Liver (tissue), 9 donors: ENCODE measurements around the gene PHYKPL. TPM values are rescaled to one million over a fixed set of nuclear protein-coding genes. Genes with fewer than 3 reads are reported as not detected.
A peak's percentile ranks its signal among the peaks of the same experiment; 100 is the strongest.

Experiments
- DNase-seq: peaks from one replicate; pipeline ENCODE4 v3.0.0-alpha.2; 2017; ENCODE audit warnings: low spot score
- H3K27ac ChIP-seq, 2 donors: one replicate each; pipeline ENCODE4 v1.7.0; 2013; ENCODE audit warnings: inconsistent platforms in 2 of 2, low read length in 2 of 2, control low read depth in 1 of 2, low read depth in 1 of 2, mild to moderate bottlenecking in 1 of 2
- H3K27me3 ChIP-seq, 4 donors: one replicate each; pipeline versions ENCODE4 v1.6.1 to v1.7.0; 2013; ENCODE audit warnings: low read length in 3 of 4, inconsistent platforms in 1 of 4, mild to moderate bottlenecking in 1 of 4, moderate library complexity in 1 of 4; ENCODE audit not compliant: control insufficient read depth in 4 of 4, insufficient read depth in 4 of 4
- H3K36me3 ChIP-seq, 4 donors: one replicate each; pipeline versions ENCODE4 v1.6.1 to v1.7.0; 2013; ENCODE audit warnings: low read length in 3 of 4, mild to moderate bottlenecking in 3 of 4, low read depth in 1 of 4, moderate library complexity in 1 of 4; ENCODE audit not compliant: control insufficient read depth in 4 of 4, insufficient read depth in 3 of 4
- H3K4me1 ChIP-seq, 4 donors: one replicate each; pipeline versions ENCODE4 v1.6.1 to v1.7.0; 2013; ENCODE audit warnings: low read length in 3 of 4, mild to moderate bottlenecking in 3 of 4, moderate library complexity in 1 of 4; ENCODE audit not compliant: control insufficient read depth in 4 of 4, insufficient read depth in 4 of 4
- H3K4me3 ChIP-seq, 3 donors: one replicate each; pipeline versions ENCODE4 v1.6.1 to v1.7.0; 2013; ENCODE audit warnings: low read length in 3 of 3, control low read depth in 1 of 3, low read depth in 1 of 3, mild to moderate bottlenecking in 1 of 3
- H3K9ac ChIP-seq, 2 donors: one replicate each; pipeline ENCODE4 v1.7.0; 2013; ENCODE audit warnings: low read length in 2 of 2, mild to moderate bottlenecking in 2 of 2, moderate library complexity in 2 of 2, control low read depth in 1 of 2, low read depth in 1 of 2
- H3K9me3 ChIP-seq, 4 donors: one replicate each; pipeline versions ENCODE4 v1.6.1 to v1.7.0; 2013; ENCODE audit warnings: low read length in 3 of 4; ENCODE audit not compliant: control insufficient read depth in 4 of 4
- ATF3 ChIP-seq: IDR thresholded peaks from 2 replicates; pipeline ENCODE4 v1.6.1; 2016; ENCODE audit warnings: antibody characterized with exemption
- EGR1 ChIP-seq, 2 donors: IDR thresholded peaks; 2 replicates each; pipeline ENCODE4 v1.6.1; 2016 to 2018; ENCODE audit warnings: antibody characterized with exemption in 2 of 2, low read depth in 2 of 2
- FOXA1 ChIP-seq: IDR thresholded peaks from 2 replicates; pipeline ENCODE4 v1.6.1; 2016; ENCODE audit warnings: antibody characterized with exemption
- FOXA2 ChIP-seq: IDR thresholded peaks from 2 replicates; pipeline ENCODE4 v1.6.1; 2016; ENCODE audit warnings: antibody characterized with exemption
- GABPA ChIP-seq, 2 donors: IDR thresholded peaks in 1 of 2; conservative IDR thresholded peaks in 1 of 2; 2 replicates each; pipeline ENCODE4 v1.6.1; 2016; ENCODE audit warnings: antibody characterized with exemption in 2 of 2, mild to moderate bottlenecking in 1 of 2, moderate library complexity in 1 of 2
- HNF4A ChIP-seq, 2 donors: conservative IDR thresholded peaks; 2 replicates each; pipeline ENCODE4 v1.6.1; 2016; ENCODE audit warnings: antibody characterized with exemption in 2 of 2, mild to moderate bottlenecking in 2 of 2
- HNF4G ChIP-seq: IDR thresholded peaks from 2 replicates; pipeline ENCODE4 v1.6.1; 2016; ENCODE audit warnings: antibody characterized with exemption
- JUND ChIP-seq, 2 donors: IDR thresholded peaks; 2 replicates each; pipeline ENCODE4 v1.6.1; 2016; ENCODE audit warnings: antibody characterized with exemption in 2 of 2
- MAX ChIP-seq: IDR thresholded peaks from 2 replicates; pipeline ENCODE4 v1.6.1; 2016; ENCODE audit warnings: antibody characterized with exemption
- NR2F2 ChIP-seq: IDR thresholded peaks from 2 replicates; pipeline ENCODE4 v1.6.1; 2016; ENCODE audit warnings: antibody characterized with exemption
- RAD21 ChIP-seq, 2 donors: IDR thresholded peaks; 2 replicates each; pipeline ENCODE4 v1.6.1; 2016; ENCODE audit warnings: antibody characterized with exemption in 2 of 2, mild to moderate bottlenecking in 2 of 2
- REST ChIP-seq: IDR thresholded peaks from 2 replicates; pipeline ENCODE4 v1.6.1; 2016; ENCODE audit warnings: antibody characterized with exemption, mild to moderate bottlenecking
- RXRA ChIP-seq, 2 donors: IDR thresholded peaks; 2 replicates each; pipeline ENCODE4 v1.6.1; 2017 to 2018; ENCODE audit warnings: antibody characterized with exemption in 2 of 2, mild to moderate bottlenecking in 1 of 2
- SP1 ChIP-seq: IDR thresholded peaks from 2 replicates; pipeline ENCODE4 v1.6.1; 2018; ENCODE audit warnings: antibody characterized with exemption, mild to moderate bottlenecking
- TAF1 ChIP-seq: conservative IDR thresholded peaks from 2 replicates; pipeline ENCODE4 v1.6.1; 2016; ENCODE audit warnings: antibody characterized with exemption, mild to moderate bottlenecking
- YY1 ChIP-seq: IDR thresholded peaks from 2 replicates; pipeline ENCODE4 v1.6.1; 2016; ENCODE audit warnings: antibody characterized with exemption, mild to moderate bottlenecking
- ZBTB33 ChIP-seq: IDR thresholded peaks from 2 replicates; pipeline ENCODE4 v1.6.1; 2016; ENCODE audit warnings: antibody characterized with exemption
- WGBS: extraction: QIAGEN DNeasy Blood & Tissue Kit; methylation state at CpG from one replicate; pipeline ENCODE4 v1.1.7; 2013; 5-methylcytosine and 5-hydroxymethylcytosine counted together
- polyA plus RNA-seq, 2 donors: library from polyadenylated mRNA; stranded (reverse) in 1 of 2; unstranded in 1 of 2; fragments of 200-250 nt in 1 of 2; fragments of >200 nt in 1 of 2; fragmentation: Nextera tagmentation in 1 of 2; extraction: Ambion mirVana in 1 of 2; gene quantifications; one replicate each; pipeline versions ENCODE4 v1.2.1 to v1.2.3, GENCODE V29; 2013 to 2015
- total RNA-seq, 2 donors: library from RNA; depleted of rRNA; stranded (reverse); fragments of >200 nt; gene quantifications; one replicate each; pipeline ENCODE4 v1.2.3, GENCODE V29; 2014
- donor health status: healthy.
- donor health status: healthy.
- donor health status: healthy.
- donor health status: healthy.
- donor health status: healthy.

The PHYKPL gene
- total and polyA plus RNA-seq, 4 donors = 25.6 to 103 (median 45.0) TPM

- TF ChIP-seq FOXA2 = no peak
- TF ChIP-seq RXRA (IDR thresholded peaks at IDR 0.05) = no peak
- no peak for TF ChIP-seq SP1
- no peak for TF ChIP-seq ZBTB33
- no peak for TF ChIP-seq HNF4G
- TF ChIP-seq TAF1 = no peak
- no peak for TF ChIP-seq EGR1 (IDR thresholded peaks at IDR 0.05; ENCODE audit: low read depth in 2 of 2)
- no peak for TF ChIP-seq NR2F2
- no peak for TF ChIP-seq JUND (IDR thresholded peaks at IDR 0.05)
- TF ChIP-seq RAD21 (IDR thresholded peaks at IDR 0.05) = no peak
- no peak for TF ChIP-seq HNF4A (conservative IDR thresholded peaks at IDR 0.05)
- peaks cover 30 to 63% (median 39%) of the 10 kb centered on the region in 4 donors for H3K4me1 ChIP-seq
- H3K9me3 ChIP-seq = no peaks in the 10 kb centered on the region
- DNase-seq = no peak
- peak overlapping the region; percentile 15 to 66 for H3K27ac ChIP-seq
- H3K4me3 ChIP-seq = no peak overlapping the region
- WGBS = 93% methylated on average over 9 of the region's 9 CpGs
- no peaks in the 10 kb centered on the region for H3K27me3 ChIP-seq
- peak overlapping the region in 1 of 2 donors; percentile 2 for H3K9ac ChIP-seq
- no peaks in the 10 kb centered on the region for H3K36me3 ChIP-seq
These were observed 3.5 kb upstream of the PHYKPL start for GRCh38 chr5:178236126-178236525.

- DNase-seq = no peak
- no peak overlapping the region for H3K27ac ChIP-seq
- H3K9me3 ChIP-seq = no peaks in the 10 kb centered on the region
- TF ChIP-seq HNF4A (conservative IDR thresholded peaks at IDR 0.05) (no peak), YY1 (no peak), ZBTB33 (no peak), NR2F2 (no peak), REST (no peak), JUND (IDR thresholded peaks at IDR 0.05) (no peak), FOXA2 (no peak), EGR1 (IDR thresholded peaks at IDR 0.05; ENCODE audit: low read depth in 2 of 2) (no peak), ATF3 (no peak), FOXA1 (no peak), GABPA (IDR thresholded peaks at IDR 0.05 in 1 of 2, conservative IDR thresholded peaks at IDR 0.05 in 1 of 2) (no peak), HNF4G (no peak), MAX (no peak), RAD21 (IDR thresholded peaks at IDR 0.05) (no peak), SP1 (no peak), RXRA (IDR thresholded peaks at IDR 0.05) (no peak)
- 83% methylated on average over 3 of the region's 3 CpGs for WGBS
- H3K36me3 ChIP-seq = no peaks in the 10 kb centered on the region
- no peak overlapping the region for H3K4me3 ChIP-seq
- peaks cover 31 to 68% (median 41%) of the 10 kb centered on the region in 4 donors for H3K4me1 ChIP-seq
- no peak overlapping the region for H3K9ac ChIP-seq
- no peaks in the 10 kb centered on the region for H3K27me3 ChIP-seq
These were observed 3.0 kb upstream of the PHYKPL start for GRCh38 chr5:178235588-178235974.
